Lower lobe of right lung (tissue), 2 donors: ENCODE results near the gene PIK3AP1. TPM values are rescaled to one million over a fixed set of nuclear protein-coding genes. Genes with fewer than 3 reads are reported as not detected.
A peak's percentile ranks its signal among the peaks of the same experiment; 100 is the strongest.

ENCODE experiments used
- ATAC-seq, 2 donors: fragments of 200-7000 bp; cut with Tn5 transposase; one replicate each; pipeline ENCODE4 v1.9.1; 2020 to 2022; ENCODE audit warnings: mild to moderate bottlenecking in 2 of 2, moderate library complexity in 2 of 2
- DNase-seq: peaks from one replicate; pipeline ENCODE4 v3.0.0-alpha.2; 2020
- H3K27ac ChIP-seq: fragments of 200-600 bp; one replicate; pipeline ENCODE4 v1.8.0; 2022
- H3K27me3 ChIP-seq: fragments of 200-600 bp; one replicate; pipeline ENCODE4 v1.8.0; 2022; ENCODE audit warnings: low read depth
- H3K36me3 ChIP-seq: fragments of 200-600 bp; one replicate; pipeline ENCODE4 v1.8.0; 2022; ENCODE audit warnings: mild to moderate bottlenecking
- H3K4me1 ChIP-seq: fragments of 200-600 bp; one replicate; pipeline ENCODE4 v1.8.0; 2022
- H3K4me3 ChIP-seq: fragments of 200-600 bp; one replicate; pipeline ENCODE4 v1.8.0; 2022; ENCODE audit warnings: mild to moderate bottlenecking
- H3K9me3 ChIP-seq: fragments of 200-600 bp; one replicate; pipeline ENCODE4 v1.8.0; 2022
- CTCF ChIP-seq: fragments of 200-600 bp; IDR thresholded peaks from one replicate; pipeline ENCODE4 v1.8.0; 2022; ENCODE audit warnings: antibody characterized with exemption, mild to moderate bottlenecking
- intact Hi-C: fragments of 100-400 bp; cut with DNase I; formaldehyde crosslinking; loops from one replicate; pipeline ENCODE4 v1.11.0; 2022
- total RNA-seq: library from RNA; stranded (reverse); fragmentation: NEBNext Ultra II Directional; extraction: Animal tissue kit (Norgen Biotek cat#: 25700); gene quantifications from one replicate; pipeline ENCODE4 v1.2.1, GENCODE V29; 2021
- donor health status: DM: no; HTN: yes; CAD: no; lungs with severe emphysema.

PIK3AP1 gene
- total RNA-seq, 1 donor from 2014 or later: 71.6 TPM

GRCh38 chr10:96705134-96705533 lies 15.2 kb downstream of the PIK3AP1 start:
- intact Hi-C loops: no loop called here
- Histone ChIP-seq H3K27ac (no peak overlapping the region), H3K4me3 (no peak overlapping the region), H3K36me3 (no peaks in the 10 kb centered on the region), H3K27me3 (no peaks in the 10 kb centered on the region), H3K9me3 (no peaks in the 10 kb centered on the region), H3K4me1 (peaks cover 8% of the 10 kb centered on the region)
- TF ChIP-seq CTCF: no peak
- DNase-seq: no peak
- no peak for ATAC-seq

GRCh38 chr10:96704563-96704962 lies 15.8 kb downstream of the PIK3AP1 start:
- no peak for DNase-seq

GRCh38 chr10:96703358-96703757 lies 17.0 kb downstream of the PIK3AP1 start:
- Histone ChIP-seq H3K27me3 (no peaks in the 10 kb centered on the region), H3K9me3 (no peaks in the 10 kb centered on the region), H3K27ac (no peak overlapping the region), H3K36me3 (no peaks in the 10 kb centered on the region), H3K4me3 (no peak overlapping the region), H3K4me1 (peaks cover 12% of the 10 kb centered on the region)
- DNase-seq (no peak), ATAC-seq (no peak)
- intact Hi-C loops: no loop called here
- no peak for TF ChIP-seq CTCF

More at GRCh38 chr10:96704563-96704962, 15.8 kb downstream of the PIK3AP1 start:
- no peak overlapping the region for H3K4me3 ChIP-seq
- no peaks in the 10 kb centered on the region for H3K27me3 ChIP-seq
- H3K27ac ChIP-seq: no peak overlapping the region
- ATAC-seq: no peak
- H3K4me1 ChIP-seq: peaks cover 12% of the 10 kb centered on the region
- no peak for TF ChIP-seq CTCF
- no peaks in the 10 kb centered on the region for H3K9me3 ChIP-seq
- H3K36me3 ChIP-seq: no peaks in the 10 kb centered on the region
- intact Hi-C loops: no loop called here

GRCh38 chr10:96701265-96701664 lies 19.0 kb downstream of the PIK3AP1 start:
- no peaks in the 10 kb centered on the region for H3K9me3 ChIP-seq
- no peak for TF ChIP-seq CTCF
- no peak overlapping the region for H3K27ac ChIP-seq
- intact Hi-C loops: no loop called here
- H3K4me1 ChIP-seq: peaks cover 12% of the 10 kb centered on the region
- ATAC-seq (no peak), DNase-seq (no peak)
- no peaks in the 10 kb centered on the region for H3K36me3 ChIP-seq
- no peak overlapping the region for H3K4me3 ChIP-seq
- no peaks in the 10 kb centered on the region for H3K27me3 ChIP-seq

GRCh38 chr10:96700374-96701099 lies 19.8 kb downstream of the PIK3AP1 start:
- intact Hi-C loops: no loop called here
- Histone ChIP-seq H3K27ac (peak overlapping the region; percentile 20), H3K9me3 (no peaks in the 10 kb centered on the region), H3K27me3 (no peaks in the 10 kb centered on the region), H3K36me3 (no peaks in the 10 kb centered on the region), H3K4me1 (peaks cover 11% of the 10 kb centered on the region), H3K4me3 (no peak overlapping the region)
- DNase-seq (peak; percentile 52), ATAC-seq (peak; percentile 37 to 80)
- TF ChIP-seq CTCF: no peak
